HG02840 (cell line): ENCODE data around the gene MLST8.

Source experiments
- ATAC-seq: cut with Tn5 transposase; IDR thresholded peaks from one replicate; pipeline ENCODE4 v1.9.1; 2021; ENCODE audit warnings: mild to moderate bottlenecking, moderate library complexity, moderate number of reproducible peaks; ENCODE audit not compliant: unreplicated experiment, low FRiP score

Gene MLST8

DNA sequence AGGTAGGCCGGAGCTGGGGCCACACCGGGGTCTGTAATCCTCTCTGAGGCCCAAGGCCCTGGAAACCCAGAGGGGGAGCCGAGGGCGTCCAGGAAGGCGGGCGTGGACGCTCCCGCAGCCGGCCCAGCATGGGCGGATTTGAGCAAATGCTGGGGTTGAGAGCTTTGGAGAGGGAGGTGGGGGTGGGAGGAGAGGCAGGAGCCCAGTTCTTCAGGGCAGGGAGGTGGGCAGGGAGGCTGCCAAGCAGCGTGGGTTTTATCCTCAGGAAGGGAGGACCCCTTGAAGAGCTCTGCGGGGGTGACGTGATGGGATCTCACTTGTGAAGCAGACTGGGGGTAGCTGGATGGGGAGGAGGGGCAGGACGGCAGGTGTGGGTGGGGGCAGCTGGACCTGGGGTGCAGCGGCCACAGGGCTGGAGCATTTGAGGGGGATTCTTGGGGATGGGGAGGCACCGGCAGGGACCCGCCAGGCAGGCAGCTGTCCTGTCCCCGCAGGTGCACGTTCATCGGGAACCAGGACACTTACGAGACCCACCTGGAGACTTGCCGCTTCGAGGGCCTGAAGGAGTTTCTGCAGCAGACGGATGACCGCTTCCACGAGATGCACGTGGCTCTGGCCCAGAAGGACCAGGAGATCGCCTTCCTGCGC, 32.4 kb upstream of the MLST8 start:
- ATAC-seq, result no peak

GRCh38 chr16:2173366-2173765, 31.9 kb upstream of the MLST8 start:
- no peak for ATAC-seq

DNA sequence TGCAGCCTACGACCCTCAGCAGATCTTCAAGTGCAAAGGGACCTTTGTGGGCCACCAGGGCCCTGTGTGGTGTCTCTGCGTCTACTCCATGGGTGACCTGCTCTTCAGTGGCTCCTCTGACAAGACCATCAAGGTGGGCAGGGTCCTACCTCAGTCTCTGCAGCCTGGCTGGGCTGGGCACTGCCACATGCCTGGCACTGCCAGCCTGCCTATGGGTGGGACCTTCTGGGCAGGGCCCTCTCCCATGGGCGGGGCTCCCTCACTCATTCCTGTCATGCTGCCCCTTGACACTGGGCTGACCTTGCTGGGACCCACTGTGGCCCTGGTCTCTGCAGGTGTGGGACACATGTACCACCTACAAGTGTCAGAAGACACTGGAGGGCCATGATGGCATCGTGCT, 31.3 kb upstream of the MLST8 start:
- no peak for ATAC-seq

DNA sequence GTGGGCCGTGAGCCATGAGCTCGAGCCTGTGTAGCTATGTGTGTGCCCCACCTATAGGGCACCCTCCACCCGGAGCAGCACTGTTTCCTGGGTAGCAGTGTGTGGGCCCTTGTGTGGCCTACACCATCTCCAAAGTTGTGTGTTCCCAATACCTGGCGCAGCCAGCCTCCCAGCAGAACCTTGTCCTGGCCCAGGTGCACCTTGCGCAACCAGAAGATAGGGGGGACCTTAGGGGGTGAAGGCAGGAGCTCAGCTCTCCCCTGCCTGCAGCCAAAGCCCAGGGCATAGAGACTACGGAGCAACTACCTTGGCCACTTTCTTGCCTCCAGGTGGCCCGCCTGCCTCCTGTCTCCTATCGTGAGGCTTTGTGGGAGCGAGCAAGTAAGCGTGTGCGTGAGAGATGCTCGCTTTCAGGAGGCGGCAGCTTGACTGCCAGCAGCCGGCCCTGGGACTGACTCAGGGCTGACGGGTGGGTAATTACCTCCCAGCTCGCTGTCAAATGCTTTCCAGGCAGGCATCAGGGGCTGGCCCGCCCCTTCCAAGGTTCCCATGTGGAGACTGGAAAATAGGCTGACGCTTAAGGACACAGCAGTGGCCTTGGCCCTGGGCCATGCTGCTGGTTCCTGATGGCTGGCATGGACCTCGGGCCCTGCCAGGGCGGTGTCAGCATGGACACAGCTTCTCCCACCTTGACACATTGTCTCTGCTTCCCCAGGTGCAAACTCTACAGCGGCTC, 30.7 kb upstream of the MLST8 start:
- no peak for ATAC-seq

DNA sequence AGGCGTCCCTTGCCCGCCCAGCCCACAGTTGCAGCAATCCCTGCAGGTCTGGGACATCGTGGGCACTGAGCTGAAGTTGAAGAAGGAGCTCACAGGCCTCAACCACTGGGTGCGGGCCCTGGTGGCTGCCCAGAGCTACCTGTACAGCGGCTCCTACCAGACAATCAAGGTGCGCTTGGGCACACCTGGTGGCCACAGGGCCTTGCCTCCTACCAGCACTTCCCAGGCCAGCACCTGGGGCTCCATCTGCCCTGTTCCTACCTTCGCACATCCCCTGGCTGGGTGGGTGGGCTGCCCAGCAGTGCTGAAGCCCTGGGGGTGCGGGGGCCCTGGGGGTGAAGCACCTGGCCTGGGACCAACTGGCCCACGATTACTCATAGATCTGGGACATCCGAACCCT, 29.8 kb upstream of the MLST8 start:
- no peak for ATAC-seq

- no peak for ATAC-seq
Measured at GRCh38 chr16:2176047-2176446, 29.2 kb upstream of the MLST8 start.

- no peak for ATAC-seq
Measured at GRCh38 chr16:2177101-2177500, 28.2 kb upstream of the MLST8 start.

DNA sequence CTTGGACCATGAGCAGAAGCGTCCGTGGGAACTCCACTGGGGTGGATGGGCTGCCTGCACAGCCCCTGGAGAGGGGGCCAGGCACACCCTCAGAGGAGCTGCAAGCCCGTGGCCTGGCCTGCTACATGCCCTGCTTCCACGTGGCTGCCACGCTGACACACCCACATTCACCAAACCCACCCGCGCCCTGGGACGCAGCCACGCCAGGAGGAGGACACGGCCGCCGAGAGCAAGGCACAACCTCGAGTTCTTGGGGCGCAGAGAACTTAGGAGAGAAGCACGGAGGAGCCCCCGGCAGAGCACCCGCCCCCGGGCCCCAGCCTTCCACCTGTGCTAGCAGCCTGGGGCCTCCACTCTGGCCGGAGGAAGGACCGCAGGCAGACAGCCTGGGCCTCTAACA, 27.7 kb upstream of the MLST8 start:
- ATAC-seq, result no peak

DNA sequence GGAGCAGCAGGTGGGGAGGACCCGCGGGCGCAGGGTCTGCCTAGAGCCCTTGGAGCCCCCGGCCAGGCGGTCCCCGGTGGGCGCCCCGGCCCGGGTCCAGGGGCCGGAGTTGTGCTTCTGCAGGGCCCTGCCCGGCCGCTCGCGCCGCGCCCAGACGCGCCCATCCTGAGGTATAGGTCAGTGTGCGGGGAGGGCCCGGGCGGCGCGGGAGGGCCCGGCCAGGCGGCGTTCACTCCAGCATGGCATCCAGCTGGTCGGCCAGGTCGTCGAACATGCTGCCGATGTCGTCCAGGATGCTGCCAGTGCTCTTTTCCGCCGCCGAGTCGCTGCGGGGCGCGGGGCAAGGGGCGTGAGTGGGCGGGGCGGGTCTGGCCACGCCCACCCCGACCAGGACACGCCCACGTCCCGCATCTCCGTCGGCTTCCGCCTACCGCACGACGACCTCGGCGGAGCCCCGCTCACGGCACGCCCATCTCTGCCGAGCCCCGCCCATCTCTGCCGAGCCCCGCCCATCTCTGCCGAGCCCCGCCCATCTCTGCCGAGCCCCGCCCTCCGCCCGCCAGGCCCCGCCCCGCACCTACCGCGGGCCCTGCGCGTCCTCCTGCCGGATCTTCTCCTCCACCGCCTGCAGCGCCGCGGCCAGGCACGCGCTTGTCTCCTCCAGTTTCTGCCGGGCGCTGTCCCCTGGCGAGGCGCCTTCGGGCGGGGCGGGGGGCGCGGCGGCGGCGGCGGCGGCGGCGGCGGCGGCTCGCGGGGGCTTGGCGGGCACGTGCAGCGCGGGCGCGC, 26.7 kb upstream of the MLST8 start:
- no peak for ATAC-seq

DNA sequence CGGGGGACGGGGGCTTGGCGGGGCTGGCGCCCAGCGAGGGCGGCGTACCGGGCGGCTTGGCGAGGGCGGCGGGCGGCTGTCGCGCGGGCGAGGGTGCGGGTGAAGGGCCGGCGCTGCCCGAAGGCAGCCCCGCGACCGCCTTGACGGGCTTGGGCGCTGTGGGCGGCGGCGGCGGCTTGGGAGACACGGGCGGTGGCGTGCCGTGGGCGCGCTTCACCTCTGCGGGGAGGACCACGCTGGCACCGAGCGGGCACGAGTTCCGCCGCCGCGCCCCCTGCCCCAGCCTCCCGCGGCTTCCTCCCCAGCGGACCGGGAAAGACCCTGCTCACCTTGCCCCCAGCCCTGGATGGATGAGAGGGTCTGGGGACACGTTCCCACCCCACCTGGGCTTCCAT, 26.1 kb upstream of the MLST8 start:
- no peak for ATAC-seq

GRCh38 chr16:2179576-2179975, 25.7 kb upstream of the MLST8 start:
- ATAC-seq, result no peak

- no peak for ATAC-seq
Measured at GRCh38 chr16:2180461-2180860, 24.8 kb upstream of the MLST8 start.

DNA sequence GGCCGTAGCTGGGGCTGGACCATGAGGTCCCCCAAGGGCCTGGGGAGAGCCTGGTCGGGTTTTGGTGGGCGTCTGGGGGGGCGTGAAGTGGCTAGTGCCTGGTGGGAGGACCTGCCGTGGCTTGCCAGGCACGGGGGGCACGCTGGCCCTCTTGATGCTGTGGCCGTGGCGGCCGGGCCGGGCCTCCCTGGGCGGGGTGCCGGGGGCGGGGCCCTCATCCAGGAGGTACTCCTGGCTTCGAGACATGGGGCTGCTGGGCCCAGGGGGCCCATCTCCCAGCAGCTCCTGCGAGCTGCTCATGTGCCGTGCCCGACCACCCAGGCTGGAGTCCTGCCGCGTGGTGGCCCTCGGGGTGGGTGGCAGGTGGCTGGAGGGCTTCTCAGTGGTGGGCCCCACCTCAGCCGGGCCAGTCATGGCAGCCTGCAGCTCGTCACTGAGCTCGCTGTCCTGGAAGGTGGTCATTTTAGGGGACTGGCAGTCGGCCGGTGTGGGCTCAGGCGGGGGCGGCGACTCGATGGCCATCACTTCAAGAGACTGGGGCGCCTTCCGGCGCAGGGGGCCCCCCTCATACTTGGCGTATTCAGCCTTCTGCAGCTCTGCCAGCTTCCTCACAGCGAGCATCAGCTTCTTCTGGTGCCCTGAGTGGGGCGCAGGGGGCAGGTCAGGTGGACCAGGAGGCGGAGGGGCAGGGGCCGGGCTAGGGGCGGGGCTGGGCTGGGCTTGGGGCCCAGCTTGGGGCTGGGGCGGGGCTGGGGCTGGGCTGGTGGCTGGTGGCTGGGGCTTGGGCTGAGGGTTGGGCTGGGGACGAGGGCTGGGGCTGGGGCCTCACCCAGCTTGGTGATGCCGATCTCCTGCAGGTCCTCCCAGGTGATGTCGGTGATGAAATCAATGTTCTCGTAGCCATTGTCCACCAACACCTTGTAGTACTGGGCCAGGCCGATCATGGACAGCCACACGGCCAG, 24.0 kb upstream of the MLST8 start:
- no peak for ATAC-seq

DNA sequence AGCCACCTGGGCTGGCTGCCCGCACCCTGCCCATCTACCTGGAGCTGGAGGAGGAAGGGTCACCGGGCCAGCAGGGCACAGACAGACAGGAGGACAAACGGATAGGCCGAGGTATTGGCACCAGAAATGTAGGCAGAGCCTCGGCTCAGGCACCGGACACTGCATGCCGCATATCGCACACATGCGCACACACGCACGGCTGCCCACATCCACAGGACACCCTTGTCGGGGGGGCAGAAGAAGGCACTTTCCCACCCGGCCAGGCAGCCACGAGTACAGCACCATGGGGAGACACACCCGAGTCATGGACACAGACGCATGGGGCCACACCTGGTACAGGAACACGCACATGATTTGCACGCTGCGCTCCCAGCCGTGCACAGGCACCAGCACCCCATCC, 23.3 kb upstream of the MLST8 start:
- ATAC-seq, result no peak

DNA sequence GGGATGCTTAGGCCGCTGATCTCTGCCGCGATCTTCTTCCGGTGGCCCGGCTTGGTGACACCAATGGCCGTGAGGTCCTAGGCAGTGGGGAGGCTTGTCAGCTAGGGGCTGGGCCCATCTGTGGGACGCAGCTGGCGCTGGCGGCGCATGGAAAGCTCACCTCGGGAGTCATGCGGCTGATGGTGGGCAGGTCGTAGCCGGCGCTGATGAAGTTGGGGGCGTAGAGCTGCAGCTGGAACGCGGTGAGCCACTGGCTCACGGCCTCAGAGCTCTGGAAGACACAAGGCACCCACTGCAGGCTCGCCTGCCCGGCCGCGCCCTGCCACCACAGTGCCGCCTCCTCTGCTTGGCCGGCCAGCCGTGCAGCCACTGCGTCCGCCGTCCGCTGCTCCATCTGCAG, 21.6 kb upstream of the MLST8 start:
- no peak for ATAC-seq

GRCh38 chr16:2184346-2184745, 20.9 kb upstream of the MLST8 start:
- ATAC-seq, result no peak

DNA sequence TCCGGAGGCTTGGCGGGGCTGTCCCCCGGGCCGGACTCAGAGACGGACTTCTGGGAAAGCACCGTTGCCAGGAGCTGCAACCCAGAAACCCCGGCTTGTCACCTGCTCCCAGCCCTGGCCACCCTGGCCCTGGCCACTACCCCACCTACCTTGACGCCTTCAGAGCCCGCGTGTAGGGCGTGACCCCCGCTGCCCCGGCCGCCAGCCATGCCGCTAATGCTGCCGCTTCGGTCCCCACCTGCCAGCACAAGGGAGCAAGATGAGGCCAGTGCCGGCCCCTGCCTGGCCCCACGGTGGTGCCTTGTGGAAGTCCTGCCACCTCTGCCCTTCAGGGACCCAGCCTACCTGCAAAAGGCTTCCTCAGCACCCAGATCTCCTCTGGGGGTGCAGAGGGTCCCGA, 20.3 kb upstream of the MLST8 start:
- no peak for ATAC-seq

GRCh38 chr16:2186064-2186463, 19.2 kb upstream of the MLST8 start:
- no peak for ATAC-seq

DNA sequence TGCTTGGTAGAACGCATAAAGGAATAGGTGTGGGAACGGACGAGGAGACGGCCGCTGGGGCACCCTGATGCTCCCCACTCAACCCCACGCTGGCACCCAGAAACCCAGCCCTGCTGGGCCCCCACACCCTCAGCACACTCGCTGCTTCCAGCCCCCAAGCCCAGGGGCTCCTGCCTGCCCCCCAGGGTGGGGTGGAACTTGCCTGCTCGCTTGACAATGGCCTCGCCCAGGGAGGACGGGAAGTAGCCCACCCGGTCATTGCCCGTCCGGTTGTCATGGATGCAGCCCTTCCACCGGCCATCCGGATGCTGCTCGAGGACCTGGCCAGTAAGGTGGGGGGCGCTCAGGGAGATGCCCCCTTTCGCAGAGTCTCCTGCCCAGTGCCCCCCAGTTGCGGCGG, 18.7 kb upstream of the MLST8 start:
- ATAC-seq, result no peak

GRCh38 chr16:2187212-2187611, 18.0 kb upstream of the MLST8 start:
- ATAC-seq, result no peak

- ATAC-seq, result no peak
Measured at GRCh38 chr16:2188395-2188794, 16.9 kb upstream of the MLST8 start.
